ENCODE results near the gene NNT.

NNT gene

DNA sequence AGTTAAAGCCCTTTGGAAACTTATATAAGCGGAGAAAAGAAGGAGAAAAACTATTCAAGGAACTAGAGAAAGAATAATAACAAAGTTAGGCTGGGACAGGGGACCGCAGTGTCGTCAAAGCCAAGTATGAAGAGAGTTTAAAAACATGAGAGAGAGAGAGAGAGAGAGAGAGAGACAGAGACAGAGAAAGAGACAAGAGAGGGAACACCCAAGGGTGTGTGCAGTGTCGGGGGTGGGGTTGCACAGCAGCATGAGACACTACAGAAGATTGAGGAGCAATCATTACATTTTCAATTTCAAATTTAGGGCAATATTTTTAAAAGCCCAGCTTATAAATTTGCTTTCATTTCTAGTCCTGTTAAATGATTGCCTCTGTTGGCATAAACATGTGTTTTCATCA lies 74.3 kb downstream of the NNT start:
- H2BK5ac ChIP-seq (ENCODE audit: low read depth, low read length, poor library complexity), result no peak overlapping the region
- H3K18ac ChIP-seq (ENCODE audit: low read length), result no peak overlapping the region
- no peak overlapping the region for H3K27ac ChIP-seq (ENCODE audit: low read depth, low read length)
- H2BK120ac ChIP-seq (ENCODE audit: insufficient read depth, low read length, poor library complexity), result no peak overlapping the region
- no peak overlapping the region for H3K4ac ChIP-seq (ENCODE audit: low read depth, low read length)
- no peak overlapping the region for H2AFZ ChIP-seq (ENCODE audit: insufficient read depth, low read length, poor library complexity)
- H3K9me3 ChIP-seq (ENCODE audit: insufficient read depth, low read depth, low read length), result peaks cover 2% of the 10 kb centered on the region
- H4K91ac ChIP-seq (ENCODE audit: low read depth, low read length), result no peak overlapping the region
- no peaks in the 10 kb centered on the region for H3K27me3 ChIP-seq (ENCODE audit: insufficient read depth, low read length)
- DNase-seq, result no peak
- H3K79me1 ChIP-seq (ENCODE audit: low read length), result no peaks in the 10 kb centered on the region
- no peak overlapping the region for H2BK12ac ChIP-seq (ENCODE audit: low read length)
- no peak overlapping the region for H3K9ac ChIP-seq (ENCODE audit: low read length)
- H2AK5ac ChIP-seq (ENCODE audit: low read length), result no peak overlapping the region
- no peak overlapping the region for H3K14ac ChIP-seq (ENCODE audit: low read length)
- H4K12ac ChIP-seq (ENCODE audit: low read depth, low read length), result no peak overlapping the region
- WGBS (ENCODE audit: extremely low coverage, insufficient coverage, insufficient read length), result no CpG with 5 or more reads among the region's 4 CpGs
- no peak overlapping the region for H3K4me2 ChIP-seq (ENCODE audit: low read length)
- no peak overlapping the region for H3K23ac ChIP-seq (ENCODE audit: low read length)
- H3K4me1 ChIP-seq (ENCODE audit: control insufficient read depth in 1 of 2, insufficient read depth in 2 of 2, low read length in 2 of 2), result no peaks in the 10 kb centered on the region
- no peak overlapping the region for H3K4me3 ChIP-seq (ENCODE audit: low read depth, low read length)
- H4K8ac ChIP-seq (ENCODE audit: low read depth, low read length), result no peak overlapping the region
- peaks cover 4% of the 10 kb centered on the region in 2 experiments for H3K36me3 ChIP-seq (ENCODE audit: control insufficient read depth in 1 of 2, insufficient read depth in 2 of 2, low read length in 2 of 2)
- H3K79me2 ChIP-seq (ENCODE audit: control insufficient read depth, insufficient read depth, low read length, poor library complexity), result no peaks in the 10 kb centered on the region

DNA sequence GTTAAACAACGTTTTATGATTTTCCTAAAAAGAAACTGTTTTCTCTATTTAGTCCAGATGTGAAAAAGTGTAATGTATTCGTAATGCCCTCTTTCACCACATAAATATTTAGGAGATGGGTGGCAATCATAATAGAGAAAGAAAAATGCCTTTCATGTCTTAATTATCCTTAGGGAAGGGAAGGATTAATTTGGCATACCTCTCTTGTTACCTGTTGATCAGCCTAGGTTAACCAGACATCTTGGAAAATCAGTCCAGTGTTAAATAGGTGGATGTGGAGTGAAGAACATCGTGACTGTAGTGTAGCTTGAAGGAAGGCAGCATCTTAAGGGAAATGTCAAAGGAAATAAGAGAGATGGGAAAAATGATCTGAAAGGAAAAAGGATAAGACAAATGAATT lies 76.2 kb downstream of the NNT start:
- Histone ChIP-seq H3K18ac (ENCODE audit: low read length) (no peak overlapping the region), H3K4me3 (ENCODE audit: low read depth, low read length) (no peak overlapping the region), H3K4me2 (ENCODE audit: low read length) (no peak overlapping the region), H3K27me3 (ENCODE audit: insufficient read depth, low read length) (no peaks in the 10 kb centered on the region), H2BK5ac (ENCODE audit: low read depth, low read length, poor library complexity) (no peak overlapping the region), H2AFZ (ENCODE audit: insufficient read depth, low read length, poor library complexity) (no peak overlapping the region), H3K79me1 (ENCODE audit: low read length) (no peaks in the 10 kb centered on the region), H3K36me3 (ENCODE audit: control insufficient read depth in 1 of 2, insufficient read depth in 2 of 2, low read length in 2 of 2) (peaks cover 3 to 4% of the 10 kb centered on the region in 2 experiments), H4K91ac (ENCODE audit: low read depth, low read length) (no peak overlapping the region), H3K4me1 (ENCODE audit: control insufficient read depth in 1 of 2, insufficient read depth in 2 of 2, low read length in 2 of 2) (no peaks in the 10 kb centered on the region), H3K9me3 (ENCODE audit: insufficient read depth, low read depth, low read length) (no peaks in the 10 kb centered on the region), H3K79me2 (ENCODE audit: control insufficient read depth, insufficient read depth, low read length, poor library complexity) (no peaks in the 10 kb centered on the region), H2BK12ac (ENCODE audit: low read length) (no peak overlapping the region), H3K14ac (ENCODE audit: low read length) (no peak overlapping the region), H3K27ac (ENCODE audit: low read depth, low read length) (no peak overlapping the region), H4K12ac (ENCODE audit: low read depth, low read length) (no peak overlapping the region), H3K23ac (ENCODE audit: low read length) (no peak overlapping the region), H3K4ac (ENCODE audit: low read depth, low read length) (no peak overlapping the region), H4K8ac (ENCODE audit: low read depth, low read length) (no peak overlapping the region), H2AK5ac (ENCODE audit: low read length) (no peak overlapping the region), H2BK120ac (ENCODE audit: insufficient read depth, low read length, poor library complexity) (no peak overlapping the region), H3K9ac (ENCODE audit: low read length) (no peak overlapping the region)
- DNase-seq, result no peak
- no CpG with 5 or more reads among the region's 3 CpGs for WGBS (ENCODE audit: extremely low coverage, insufficient coverage, insufficient read length)

DNA sequence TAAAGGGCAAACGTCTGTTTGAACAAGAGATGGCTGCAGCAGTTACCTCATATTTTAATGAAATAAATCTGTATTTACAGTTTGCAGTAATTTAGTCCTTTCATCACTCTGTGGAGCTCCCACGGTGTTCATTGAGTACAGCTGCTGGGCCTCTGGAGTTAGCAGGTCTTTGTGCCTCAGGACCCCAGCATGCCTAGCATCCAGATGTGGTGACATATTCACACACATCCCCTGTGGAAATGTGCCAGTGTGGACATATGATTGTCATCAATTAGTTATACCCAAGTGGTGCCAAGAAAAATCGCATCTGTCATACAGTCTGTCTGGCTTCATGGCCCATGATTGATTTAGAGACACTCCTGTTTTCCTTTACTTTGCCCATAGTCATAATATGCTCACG lies 77.3 kb downstream of the NNT start:
- Histone ChIP-seq H2AK5ac (ENCODE audit: low read length) (no peak overlapping the region), H4K12ac (ENCODE audit: low read depth, low read length) (no peak overlapping the region), H2BK12ac (ENCODE audit: low read length) (no peak overlapping the region), H2BK120ac (ENCODE audit: insufficient read depth, low read length, poor library complexity) (no peak overlapping the region), H3K14ac (ENCODE audit: low read length) (no peak overlapping the region), H3K79me2 (ENCODE audit: control insufficient read depth, insufficient read depth, low read length, poor library complexity) (no peaks in the 10 kb centered on the region), H3K79me1 (ENCODE audit: low read length) (no peaks in the 10 kb centered on the region), H4K91ac (ENCODE audit: low read depth, low read length) (no peak overlapping the region), H3K27ac (ENCODE audit: low read depth, low read length) (no peak overlapping the region), H3K4me2 (ENCODE audit: low read length) (no peak overlapping the region), H3K9ac (ENCODE audit: low read length) (no peak overlapping the region), H3K4ac (ENCODE audit: low read depth, low read length) (no peak overlapping the region), H3K4me1 (ENCODE audit: control insufficient read depth in 1 of 2, insufficient read depth in 2 of 2, low read length in 2 of 2) (no peaks in the 10 kb centered on the region), H3K9me3 (ENCODE audit: insufficient read depth, low read depth, low read length) (no peaks in the 10 kb centered on the region), H3K36me3 (ENCODE audit: control insufficient read depth in 1 of 2, insufficient read depth in 2 of 2, low read length in 2 of 2) (peaks cover 3 to 4% of the 10 kb centered on the region in 2 experiments), H2BK5ac (ENCODE audit: low read depth, low read length, poor library complexity) (no peak overlapping the region), H3K27me3 (ENCODE audit: insufficient read depth, low read length) (no peaks in the 10 kb centered on the region), H3K4me3 (ENCODE audit: low read depth, low read length) (no peak overlapping the region), H3K23ac (ENCODE audit: low read length) (no peak overlapping the region), H2AFZ (ENCODE audit: insufficient read depth, low read length, poor library complexity) (no peak overlapping the region), H3K18ac (ENCODE audit: low read length) (no peak overlapping the region), H4K8ac (ENCODE audit: low read depth, low read length) (no peak overlapping the region)
- no peak for DNase-seq
- no CpG with 5 or more reads among the region's 4 CpGs for WGBS (ENCODE audit: extremely low coverage, insufficient coverage, insufficient read length)

DNA sequence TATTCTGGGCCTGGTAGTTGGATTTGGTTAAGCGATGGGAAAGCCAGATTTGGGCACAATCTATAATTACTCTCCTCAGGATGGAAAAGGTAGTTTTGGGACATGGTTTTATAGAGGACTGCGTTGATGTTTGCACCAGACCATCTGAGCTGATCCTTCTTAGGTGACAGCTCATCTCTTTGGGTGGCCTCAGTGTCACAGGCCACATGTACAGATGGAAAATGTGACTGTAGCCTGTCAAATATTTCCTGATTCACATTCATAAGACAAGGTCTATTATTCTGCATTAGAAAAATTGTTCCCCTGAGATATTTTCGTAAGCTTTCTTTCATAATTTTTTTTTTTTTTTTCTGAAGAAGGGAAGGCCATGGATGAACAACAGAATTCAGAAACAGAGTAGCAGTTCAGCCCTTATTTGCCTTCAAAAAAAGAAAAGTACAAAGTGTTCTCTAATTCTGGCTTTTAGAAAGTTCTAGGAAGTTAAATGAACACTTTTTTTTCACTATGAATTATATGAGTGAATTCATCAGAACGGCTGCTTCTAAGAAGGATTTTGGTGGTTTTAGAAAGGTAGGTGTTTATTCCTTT lies 81.0 kb downstream of the NNT start:
- no CpG with 5 or more reads among the region's 4 CpGs for WGBS (ENCODE audit: extremely low coverage, insufficient coverage, insufficient read length)
- no peak overlapping the region for H3K18ac ChIP-seq (ENCODE audit: low read length)
- H4K91ac ChIP-seq (ENCODE audit: low read depth, low read length), result no peak overlapping the region
- H3K36me3 ChIP-seq (ENCODE audit: control insufficient read depth in 1 of 2, insufficient read depth in 2 of 2, low read length in 2 of 2), result peaks cover 2 to 3% of the 10 kb centered on the region in 2 experiments
- no peak overlapping the region for H2BK5ac ChIP-seq (ENCODE audit: low read depth, low read length, poor library complexity)
- H2BK12ac ChIP-seq (ENCODE audit: low read length), result no peak overlapping the region
- H2BK120ac ChIP-seq (ENCODE audit: insufficient read depth, low read length, poor library complexity), result no peak overlapping the region
- no peak for DNase-seq
- H2AK5ac ChIP-seq (ENCODE audit: low read length), result no peak overlapping the region
- no peak overlapping the region for H2AFZ ChIP-seq (ENCODE audit: insufficient read depth, low read length, poor library complexity)
- H4K12ac ChIP-seq (ENCODE audit: low read depth, low read length), result no peak overlapping the region
- no peak overlapping the region for H3K4me2 ChIP-seq (ENCODE audit: low read length)
- H3K14ac ChIP-seq (ENCODE audit: low read length), result no peak overlapping the region
- H4K8ac ChIP-seq (ENCODE audit: low read depth, low read length), result no peak overlapping the region
- H3K9ac ChIP-seq (ENCODE audit: low read length), result no peak overlapping the region
- H3K23ac ChIP-seq (ENCODE audit: low read length), result no peak overlapping the region
- no peak overlapping the region for H3K4ac ChIP-seq (ENCODE audit: low read depth, low read length)
- H3K9me3 ChIP-seq (ENCODE audit: insufficient read depth, low read depth, low read length), result no peaks in the 10 kb centered on the region
- no peaks in the 10 kb centered on the region for H3K79me1 ChIP-seq (ENCODE audit: low read length)
- no peak overlapping the region for H3K27ac ChIP-seq (ENCODE audit: low read depth, low read length)
- no peaks in the 10 kb centered on the region for H3K27me3 ChIP-seq (ENCODE audit: insufficient read depth, low read length)
- no peaks in the 10 kb centered on the region for H3K4me1 ChIP-seq (ENCODE audit: control insufficient read depth in 1 of 2, insufficient read depth in 2 of 2, low read length in 2 of 2)
- H3K79me2 ChIP-seq (ENCODE audit: control insufficient read depth, insufficient read depth, low read length, poor library complexity), result no peaks in the 10 kb centered on the region
- H3K4me3 ChIP-seq (ENCODE audit: low read depth, low read length), result no peak overlapping the region

Measured in trophoblast cell (in vitro differentiated cells and primary cell).